ENCODE results near the gene SLC8A3. TPM values are rescaled to one million over a fixed set of nuclear protein-coding genes. Genes with fewer than 3 reads are reported as not detected.

The SLC8A3 gene
- total RNA-seq, 1 experiment from 2014 or later, result 0.13 TPM

- no peak overlapping the region for H3K23ac ChIP-seq (ENCODE audit: insufficient read length, low read depth, low read length)
- no peak overlapping the region for H3K4ac ChIP-seq (ENCODE audit: low read depth, low read length)
- no peak overlapping the region for H3K4me3 Mint-ChIP-seq
- H4K20me1 ChIP-seq (ENCODE audit: control insufficient read depth, insufficient read depth, insufficient read length), result no peaks in the 10 kb centered on the region
- H3K23me2 ChIP-seq (ENCODE audit: insufficient read length, low read depth, low read length, poor library complexity, severe bottlenecking), result no peaks in the 10 kb centered on the region
- H3K36me3 Mint-ChIP-seq (ENCODE audit: insufficient read depth in 1 of 3, low read depth in 3 of 3), result no peaks in the 10 kb centered on the region
- H3K9me3 Mint-ChIP-seq, result no peaks in the 10 kb centered on the region
- H3K18ac ChIP-seq (ENCODE audit: insufficient read length, low read depth, low read length), result no peak overlapping the region
- H2BK15ac ChIP-seq (ENCODE audit: low read depth, low read length), result no peak overlapping the region
- H3K4me2 ChIP-seq (ENCODE audit: insufficient read depth, insufficient read length, low read length), result no peak overlapping the region
- peak; percentile 78 for TF ChIP-seq CTCF (conservative IDR thresholded peaks at IDR 0.05)
- no peaks in the 10 kb centered on the region for H3K9me3 ChIP-seq (ENCODE audit: control insufficient read depth, low read depth, low read length)
- H2BK120ac ChIP-seq (ENCODE audit: low read depth, low read length, poor library complexity, severe bottlenecking), result no peak overlapping the region
- H4K8ac ChIP-seq (replicated peaks; ENCODE audit: insufficient read length, low read depth, low read length), result no peak overlapping the region
- WGBS (ENCODE audit: extremely low coverage, insufficient read length, low lambda C conversion rate), result no CpG with 5 or more reads among the region's 5 CpGs
- H3K14ac ChIP-seq (ENCODE audit: insufficient read depth, low read length), result no peak overlapping the region
- H2BK5ac ChIP-seq (ENCODE audit: insufficient read length, low read length), result no peak overlapping the region
- H2BK12ac ChIP-seq (ENCODE audit: insufficient read length, low read depth, low read length), result no peak overlapping the region
- H3T11ph ChIP-seq (ENCODE audit: low read length), result no peak overlapping the region
- no peak overlapping the region for H2AK5ac ChIP-seq (ENCODE audit: insufficient read length, low read length)
- no peak overlapping the region for H3K27ac Mint-ChIP-seq
- H3K27me3 ChIP-seq (ENCODE audit: insufficient read depth, low read length), result no peaks in the 10 kb centered on the region
- H4K5ac ChIP-seq (ENCODE audit: insufficient read length, low read depth, low read length), result no peak overlapping the region
- H3K27me3 Mint-ChIP-seq (ENCODE audit: low read depth), result peaks cover 13% of the 10 kb centered on the region
- H2AFZ ChIP-seq (ENCODE audit: low read length), result no peak overlapping the region
- H3K4me1 ChIP-seq (ENCODE audit: insufficient read depth, low read length), result no peaks in the 10 kb centered on the region
- no peaks in the 10 kb centered on the region for H3K4me1 Mint-ChIP-seq
- H3K79me2 ChIP-seq (ENCODE audit: insufficient read depth, low read length), result no peaks in the 10 kb centered on the region
- H4K91ac ChIP-seq (ENCODE audit: insufficient read length, low read depth, low read length), result no peak overlapping the region
- DNase-seq, result peak; percentile 38
- H3K56ac ChIP-seq (ENCODE audit: insufficient read length, low read depth, low read length), result no peak overlapping the region
- no peaks in the 10 kb centered on the region for H3K79me1 ChIP-seq (ENCODE audit: insufficient read depth, low read depth, low read length, poor library complexity, severe bottlenecking)
- no peak overlapping the region for H2BK20ac ChIP-seq (ENCODE audit: low read depth, low read length, poor library complexity, severe bottlenecking)
- no peak overlapping the region for H3K27ac ChIP-seq (ENCODE audit: insufficient read length, low read depth, low read length)
- no peak overlapping the region for H3K9ac ChIP-seq (ENCODE audit: extremely low read depth, insufficient read length, low read length)
Observed at GRCh38 chr14:70086685-70087379, 101.9 kb downstream of the SLC8A3 start.

All from H9 (cell line).